Lung (tissue), 12 donors: ENCODE measurements around the gene PKN3. TPM values are rescaled to one million over a fixed set of nuclear protein-coding genes. Genes with fewer than 3 reads are reported as not detected.

Experiments used
- ATAC-seq: fragments of 200-7000 bp; cut with Tn5 transposase; one replicate; pipeline ENCODE4 v1.9.1; 2020; ENCODE audit warnings: moderate number of reproducible peaks; ENCODE audit not compliant: insufficient read depth, low FRiP score
- DNase-seq, 3 donors: peaks; one replicate each; pipeline ENCODE4 v3.0.0-alpha.2; 2013 to 2017
- H3K27ac ChIP-seq, 2 donors: one replicate each; pipeline ENCODE4 v1.5.1; 2013; ENCODE audit warnings: mild to moderate bottlenecking in 2 of 2, moderate library complexity in 2 of 2, control low read depth in 1 of 2, inconsistent platforms in 1 of 2, low read depth in 1 of 2, low read length in 1 of 2
- H3K27me3 ChIP-seq, 3 donors: one replicate each; pipeline ENCODE4 v1.5.1; 2013; ENCODE audit warnings: low read length in 2 of 3; ENCODE audit not compliant: control insufficient read depth in 3 of 3, insufficient read depth in 3 of 3
- H3K36me3 ChIP-seq, 4 donors: one replicate each; pipeline ENCODE4 v1.5.1; 2013; ENCODE audit warnings: low read length in 4 of 4, mild to moderate bottlenecking in 1 of 4, moderate library complexity in 1 of 4; ENCODE audit not compliant: control insufficient read depth in 4 of 4, insufficient read depth in 4 of 4
- H3K4me1 ChIP-seq, 5 donors: one replicate each; pipeline ENCODE4 v1.5.1; 2013; ENCODE audit warnings: low read length in 5 of 5, mild to moderate bottlenecking in 2 of 5, moderate library complexity in 1 of 5; ENCODE audit not compliant: control insufficient read depth in 5 of 5, insufficient read depth in 5 of 5
- H3K4me3 ChIP-seq: one replicate; pipeline ENCODE4 v1.5.1; 2013; ENCODE audit warnings: mild to moderate bottlenecking, control low read depth, moderate library complexity
- H3K9ac ChIP-seq, 2 donors: one replicate each; pipeline ENCODE4 v1.5.1; 2013; ENCODE audit warnings: low read length in 2 of 2, control low read depth in 1 of 2; ENCODE audit not compliant: insufficient read depth in 1 of 2
- H3K9me3 ChIP-seq, 4 donors: one replicate each; pipeline ENCODE4 v1.5.1; 2013; ENCODE audit warnings: low read length in 3 of 4, mild to moderate bottlenecking in 1 of 4, moderate library complexity in 1 of 4; ENCODE audit not compliant: control insufficient read depth in 4 of 4, insufficient read depth in 3 of 4
- CTCF ChIP-seq: IDR thresholded peaks from 2 replicates; pipeline ENCODE4 v1.5.1; 2012; ENCODE audit warnings: mild to moderate bottlenecking; ENCODE audit errors: control extremely low read depth, extremely low read depth
- WGBS, 2 donors: extraction: QIAGEN DNeasy Blood & Tissue Kit; methylation state at CpG; one replicate each; pipeline ENCODE4 v1.1.7; 2013; 5-methylcytosine and 5-hydroxymethylcytosine counted together
- polyA plus RNA-seq, 2 donors: library from polyadenylated mRNA; stranded (reverse); fragments of 200-250 nt; gene quantifications; one replicate each; pipeline ENCODE4 v1.2.1, GENCODE V29; 2013
- total RNA-seq, 2 donors: library from RNA; depleted of rRNA in 1 of 2; stranded (reverse); fragments of >200 nt in 1 of 2; gene quantifications; one replicate each; pipeline ENCODE4 v1.2.1, GENCODE V29; 2014 to 2021
- donor health status: control.
- donor health status: control.
- donor health status: Bipolar disorder and iron deficiency.
- donor health status: healthy.
- donor health status: DM: yes; HTN: yes; CAD: no.

The PKN3 gene
- total and polyA plus RNA-seq, 4 donors = 4.1 to 19.3 (median 10.8) TPM

GRCh38 chr9:128729302-128729701 lies 27.0 kb downstream of the PKN3 start:
- H3K27ac ChIP-seq = no peak overlapping the region
- DNase-seq (no peak), ATAC-seq (no peak)
- TF ChIP-seq CTCF = no peak
- no peak overlapping the region for H3K9ac ChIP-seq
- no peaks in the 10 kb centered on the region for H3K9me3 ChIP-seq
- no peak overlapping the region for H3K4me3 ChIP-seq
- H3K27me3 ChIP-seq = no peaks in the 10 kb centered on the region
- peaks cover 0 to 5% (median 0%) of the 10 kb centered on the region in 5 donors for H3K4me1 ChIP-seq
- H3K36me3 ChIP-seq = peaks cover 0 to 20% (median 2%) of the 10 kb centered on the region in 4 donors
- WGBS, 2 donors = 84 to 86% methylated on average over 5 of the region's 5 CpGs

GRCh38 chr9:128729766-128730517 lies 27.6 kb downstream of the PKN3 start:
- Histone ChIP-seq H3K4me3 (no peak overlapping the region), H3K36me3 (peaks cover 0 to 23% (median 4%) of the 10 kb centered on the region in 4 donors), H3K9me3 (no peaks in the 10 kb centered on the region), H3K9ac (no peak overlapping the region), H3K27me3 (no peaks in the 10 kb centered on the region), H3K4me1 (no peaks in the 10 kb centered on the region), H3K27ac (no peak overlapping the region)
- ATAC-seq (no peak), DNase-seq (no peak)
- WGBS, 2 donors = 90 to 95% methylated on average over 27 of the region's 27 CpGs
- no peak for TF ChIP-seq CTCF

GRCh38 chr9:128731093-128731492 lies 28.8 kb downstream of the PKN3 start:
- ATAC-seq (no peak), DNase-seq (no peak)
- no peak for TF ChIP-seq CTCF
- Histone ChIP-seq H3K9me3 (no peaks in the 10 kb centered on the region), H3K27me3 (no peaks in the 10 kb centered on the region), H3K4me3 (no peak overlapping the region), H3K27ac (no peak overlapping the region), H3K36me3 (peaks cover 0 to 27% (median 7%) of the 10 kb centered on the region in 4 donors), H3K4me1 (no peaks in the 10 kb centered on the region), H3K9ac (no peak overlapping the region)
- WGBS, 2 donors = 90% methylated on average over 13 of the region's 13 CpGs
